Measurements from ENCODE around the gene CADM1.

DNA sequence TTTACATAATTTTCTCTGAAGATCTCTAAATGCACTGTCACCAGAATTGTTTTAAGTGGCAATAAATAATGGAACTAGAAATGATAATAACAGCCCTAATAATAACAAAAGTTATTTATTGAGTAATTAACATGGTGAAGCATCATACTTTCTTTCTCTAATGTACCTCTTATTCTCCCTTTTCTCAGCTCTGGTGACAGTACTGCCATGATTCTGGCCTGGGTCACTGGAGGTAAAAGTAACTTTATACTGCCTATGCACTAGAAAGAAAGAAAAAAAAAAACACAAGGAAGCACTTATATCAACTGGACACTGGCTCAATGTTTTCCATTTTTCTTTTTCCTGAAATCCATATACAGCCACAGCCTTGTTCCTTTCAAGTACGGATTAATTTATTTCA, 43.7 kb downstream of the CADM1 start:
- TF ChIP-seq, protein P1, sequence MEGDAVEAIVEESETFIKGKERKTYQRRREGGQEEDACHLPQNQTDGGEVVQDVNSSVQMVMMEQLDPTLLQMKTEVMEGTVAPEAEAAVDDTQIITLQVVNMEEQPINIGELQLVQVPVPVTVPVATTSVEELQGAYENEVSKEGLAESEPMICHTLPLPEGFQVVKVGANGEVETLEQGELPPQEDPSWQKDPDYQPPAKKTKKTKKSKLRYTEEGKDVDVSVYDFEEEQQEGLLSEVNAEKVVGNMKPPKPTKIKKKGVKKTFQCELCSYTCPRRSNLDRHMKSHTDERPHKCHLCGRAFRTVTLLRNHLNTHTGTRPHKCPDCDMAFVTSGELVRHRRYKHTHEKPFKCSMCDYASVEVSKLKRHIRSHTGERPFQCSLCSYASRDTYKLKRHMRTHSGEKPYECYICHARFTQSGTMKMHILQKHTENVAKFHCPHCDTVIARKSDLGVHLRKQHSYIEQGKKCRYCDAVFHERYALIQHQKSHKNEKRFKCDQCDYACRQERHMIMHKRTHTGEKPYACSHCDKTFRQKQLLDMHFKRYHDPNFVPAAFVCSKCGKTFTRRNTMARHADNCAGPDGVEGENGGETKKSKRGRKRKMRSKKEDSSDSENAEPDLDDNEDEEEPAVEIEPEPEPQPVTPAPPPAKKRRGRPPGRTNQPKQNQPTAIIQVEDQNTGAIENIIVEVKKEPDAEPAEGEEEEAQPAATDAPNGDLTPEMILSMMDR (IDR thresholded peaks at IDR 0.05), result no peak
- TF ChIP-seq POLR2AphosphoS5 (IDR thresholded peaks at IDR 0.05) (no peak), POLR2A (IDR thresholded peaks at IDR 0.05) (no peak)

All from stomach (tissue), 4 donors.